ENCODE measurements around the gene RPL13.

DNA sequence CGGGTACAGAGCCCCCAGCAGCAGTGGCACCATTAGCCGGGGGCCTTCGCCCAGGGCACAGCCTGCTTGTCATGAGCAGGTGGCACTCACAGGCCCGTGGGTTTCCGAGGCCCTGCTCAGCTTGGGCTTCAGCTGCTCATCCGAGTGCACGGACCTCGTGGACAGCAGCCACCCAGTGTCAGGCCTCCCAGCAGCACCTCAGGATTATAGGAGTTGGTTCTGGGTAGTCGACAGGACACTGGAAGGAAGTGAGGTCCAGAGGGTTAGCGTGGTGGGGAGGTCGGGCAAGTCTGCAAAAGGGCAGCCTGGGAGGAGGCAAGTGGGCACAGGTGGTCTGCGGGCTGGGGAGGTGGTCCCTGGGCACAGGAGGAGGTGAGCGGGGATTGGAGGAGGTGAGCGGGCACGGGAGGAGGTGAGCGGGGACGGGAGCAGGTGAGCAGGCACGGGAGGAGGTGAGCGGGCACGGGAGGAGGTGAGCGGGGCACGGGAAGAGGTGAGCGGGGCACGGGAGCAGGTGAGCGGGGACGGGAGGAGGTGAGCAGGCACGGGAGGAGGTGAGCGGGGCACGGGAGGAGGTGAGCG lies 10.0 kb downstream of the RPL13 start:
- TF ChIP-seq, protein P1, sequence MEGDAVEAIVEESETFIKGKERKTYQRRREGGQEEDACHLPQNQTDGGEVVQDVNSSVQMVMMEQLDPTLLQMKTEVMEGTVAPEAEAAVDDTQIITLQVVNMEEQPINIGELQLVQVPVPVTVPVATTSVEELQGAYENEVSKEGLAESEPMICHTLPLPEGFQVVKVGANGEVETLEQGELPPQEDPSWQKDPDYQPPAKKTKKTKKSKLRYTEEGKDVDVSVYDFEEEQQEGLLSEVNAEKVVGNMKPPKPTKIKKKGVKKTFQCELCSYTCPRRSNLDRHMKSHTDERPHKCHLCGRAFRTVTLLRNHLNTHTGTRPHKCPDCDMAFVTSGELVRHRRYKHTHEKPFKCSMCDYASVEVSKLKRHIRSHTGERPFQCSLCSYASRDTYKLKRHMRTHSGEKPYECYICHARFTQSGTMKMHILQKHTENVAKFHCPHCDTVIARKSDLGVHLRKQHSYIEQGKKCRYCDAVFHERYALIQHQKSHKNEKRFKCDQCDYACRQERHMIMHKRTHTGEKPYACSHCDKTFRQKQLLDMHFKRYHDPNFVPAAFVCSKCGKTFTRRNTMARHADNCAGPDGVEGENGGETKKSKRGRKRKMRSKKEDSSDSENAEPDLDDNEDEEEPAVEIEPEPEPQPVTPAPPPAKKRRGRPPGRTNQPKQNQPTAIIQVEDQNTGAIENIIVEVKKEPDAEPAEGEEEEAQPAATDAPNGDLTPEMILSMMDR (IDR thresholded peaks at IDR 0.05): no peak
- TF ChIP-seq POLR2A (IDR thresholded peaks at IDR 0.05): no peak
